Lower leg skin (tissue), 3 donors: Measurements from ENCODE around the gene SHISA6.

Experiments used
- POLR2A ChIP-seq, 2 donors: fragments of 450-650 bp; IDR thresholded peaks; one replicate each; pipeline ENCODE4 v1.6.1; 2016 to 2017; ENCODE audit warnings: antibody characterized with exemption in 2 of 2, mild to moderate bottlenecking in 1 of 2, moderate library complexity in 1 of 2
- TF ChIP-seq, protein P1 (sequence below), 3 donors: fragments of 450-650 bp; IDR thresholded peaks; one replicate each; pipeline ENCODE4 v1.5.1; 2016; ENCODE audit warnings: antibody characterized with exemption in 3 of 3, mild to moderate bottlenecking in 3 of 3, moderate library complexity in 2 of 3

DNA sequence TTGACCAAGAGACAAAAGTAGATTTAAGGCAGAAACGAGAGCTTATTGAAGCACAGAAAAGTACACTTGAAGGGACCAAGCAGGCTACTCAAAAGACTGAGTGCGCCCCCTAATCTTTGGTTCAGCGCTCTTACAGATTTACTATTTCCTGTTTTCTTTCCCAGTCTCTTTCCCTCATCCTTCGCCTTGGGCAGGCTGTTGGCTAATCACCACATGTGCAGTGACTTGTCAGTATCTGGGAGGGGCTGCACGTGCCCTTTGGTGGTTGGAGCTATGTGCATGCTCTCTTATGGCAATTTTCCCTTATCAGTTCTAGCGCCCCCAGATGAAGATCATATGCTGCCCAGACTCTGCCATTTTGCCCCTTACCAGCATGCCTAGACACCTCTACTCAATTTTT, 35.4 kb upstream of the SHISA6 start:
- TF ChIP-seq, protein P1, sequence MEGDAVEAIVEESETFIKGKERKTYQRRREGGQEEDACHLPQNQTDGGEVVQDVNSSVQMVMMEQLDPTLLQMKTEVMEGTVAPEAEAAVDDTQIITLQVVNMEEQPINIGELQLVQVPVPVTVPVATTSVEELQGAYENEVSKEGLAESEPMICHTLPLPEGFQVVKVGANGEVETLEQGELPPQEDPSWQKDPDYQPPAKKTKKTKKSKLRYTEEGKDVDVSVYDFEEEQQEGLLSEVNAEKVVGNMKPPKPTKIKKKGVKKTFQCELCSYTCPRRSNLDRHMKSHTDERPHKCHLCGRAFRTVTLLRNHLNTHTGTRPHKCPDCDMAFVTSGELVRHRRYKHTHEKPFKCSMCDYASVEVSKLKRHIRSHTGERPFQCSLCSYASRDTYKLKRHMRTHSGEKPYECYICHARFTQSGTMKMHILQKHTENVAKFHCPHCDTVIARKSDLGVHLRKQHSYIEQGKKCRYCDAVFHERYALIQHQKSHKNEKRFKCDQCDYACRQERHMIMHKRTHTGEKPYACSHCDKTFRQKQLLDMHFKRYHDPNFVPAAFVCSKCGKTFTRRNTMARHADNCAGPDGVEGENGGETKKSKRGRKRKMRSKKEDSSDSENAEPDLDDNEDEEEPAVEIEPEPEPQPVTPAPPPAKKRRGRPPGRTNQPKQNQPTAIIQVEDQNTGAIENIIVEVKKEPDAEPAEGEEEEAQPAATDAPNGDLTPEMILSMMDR (IDR thresholded peaks at IDR 0.05) = no peak
- no peak for TF ChIP-seq POLR2A (IDR thresholded peaks at IDR 0.05)
